ENCODE measurements around the gene MCCC2. TPM values are rescaled to one million over a fixed set of nuclear protein-coding genes. Genes with fewer than 3 reads are reported as not detected.
A peak's percentile ranks its signal among the peaks of the same experiment; 100 is the strongest.
"Not testable (repeated sequence)": the region's sequence is repeated elsewhere in the genome, so short reads cannot be mapped to it uniquely, and the experiment has no call there.

Gene MCCC2
- total RNA-seq, 5 donors from 2014 or later (not counting 1 experiment from before 2014, with no cell fraction given): 27.2 to 32.8 (median 27.5) TPM

DNA sequence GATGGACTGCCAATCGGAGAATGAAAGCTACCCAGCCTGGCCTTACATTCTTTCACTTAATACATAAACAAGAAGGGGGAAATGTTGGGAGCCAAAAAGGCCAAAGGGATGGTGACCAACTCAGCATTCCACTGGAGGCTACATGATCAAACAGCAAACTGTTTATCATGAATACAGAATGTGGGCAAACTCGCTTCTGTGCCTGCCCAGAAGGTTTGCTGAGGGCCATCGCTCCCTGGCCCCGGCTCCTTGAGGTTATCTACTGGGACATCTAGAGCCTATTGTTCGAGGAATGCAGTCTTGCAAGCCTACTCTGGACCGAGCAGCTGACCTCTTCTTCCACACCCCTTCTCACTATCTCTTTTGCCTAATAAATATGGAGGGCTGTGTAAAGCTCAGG lies 9.3 kb upstream of the MCCC2 start:
- WGBS (ENCODE audit: insufficient coverage): 100% methylated on average over 1 of the region's 6 CpGs
- H3K4me1 ChIP-seq (ENCODE audit: control insufficient read depth in 1 of 2, extremely low read depth in 1 of 2, insufficient read depth in 2 of 2, low read length in 2 of 2); H3K9me3 Mint-ChIP-seq; H3K4me3 ChIP-seq (ENCODE audit: control insufficient read depth in 1 of 2, extremely low read depth in 1 of 2, low read length in 1 of 2); POLR2A ChIA-PET; H3K27ac Mint-ChIP-seq; CTCF ChIA-PET; H3K27ac ChIP-seq (ENCODE audit: low read length); H3K27me3 ChIP-seq (replicated peaks in 1 of 2; ENCODE audit: control insufficient read depth in 2 of 2, extremely low read depth in 1 of 2, insufficient read depth in 2 of 2, low read length in 1 of 2); H3K27me3 Mint-ChIP-seq; H3K9me3 ChIP-seq; H3K36me3 ChIP-seq (ENCODE audit: control insufficient read depth in 2 of 2, extremely low read depth in 1 of 2, insufficient read depth in 1 of 2, low read length in 1 of 2); DNase-seq; H3K4me3 Mint-ChIP-seq; H3K4me1 Mint-ChIP-seq; ATAC-seq (replicated peaks in 1 of 4): not testable (repeated sequence)
- peaks cover 31% of the 10 kb centered on the region for H3K36me3 Mint-ChIP-seq

DNA sequence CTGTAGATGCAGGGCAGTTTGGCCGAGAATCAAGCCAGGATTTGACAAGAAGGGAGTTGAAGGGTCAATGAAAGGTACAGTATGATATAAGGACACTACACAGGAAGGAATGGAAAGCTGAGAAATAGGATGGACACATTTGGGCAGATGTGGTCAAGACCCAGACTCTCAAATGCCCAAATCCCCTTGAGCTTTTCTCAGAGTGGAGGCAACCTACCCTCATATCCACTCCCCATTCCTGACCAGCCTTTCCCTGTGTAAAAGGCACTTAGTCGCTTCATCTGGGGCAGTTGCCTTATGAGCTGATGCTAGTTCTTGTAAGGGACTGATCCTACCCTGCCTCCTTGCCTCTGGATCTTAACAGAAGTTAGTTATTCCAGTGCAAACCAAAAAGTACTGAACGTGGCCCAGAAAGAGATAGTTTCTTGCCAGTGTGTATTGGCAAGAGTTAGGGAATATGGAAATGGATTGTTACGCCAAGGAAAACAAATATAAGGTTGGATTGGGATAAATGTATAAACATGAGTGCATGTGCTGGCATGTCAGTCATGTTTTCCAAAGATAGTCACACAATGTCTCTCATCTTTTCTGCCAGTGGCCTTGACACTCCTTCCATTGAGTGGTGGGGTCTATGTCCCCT lies 4.1 kb upstream of the MCCC2 start:
- no peak overlapping the region for H3K4me3 Mint-ChIP-seq
- H3K9me3 Mint-ChIP-seq: no peaks in the 10 kb centered on the region
- H3K4me3 ChIP-seq (ENCODE audit: control insufficient read depth in 1 of 2, extremely low read depth in 1 of 2, low read length in 1 of 2): no peak overlapping the region
- peaks cover 5 to 15% of the 10 kb centered on the region in 2 experiments for H3K4me1 ChIP-seq (ENCODE audit: control insufficient read depth in 1 of 2, extremely low read depth in 1 of 2, insufficient read depth in 2 of 2, low read length in 2 of 2)
- H3K27me3 Mint-ChIP-seq: no peaks in the 10 kb centered on the region
- DNase-seq (no peak), ATAC-seq (replicated peaks in 1 of 4) (no peak)
- ChIA-PET CTCF (no interaction called here), POLR2A (no interaction called here)
- 79% methylated on average over 2 of the region's 4 CpGs for WGBS (ENCODE audit: insufficient coverage)
- peaks cover 9 to 12% (median 12%) of the 10 kb centered on the region in 3 donors for H3K4me1 Mint-ChIP-seq
- H3K27ac Mint-ChIP-seq: no peak overlapping the region
- peaks cover 3% of the 10 kb centered on the region for H3K36me3 Mint-ChIP-seq
- no peaks in the 10 kb centered on the region for H3K36me3 ChIP-seq (ENCODE audit: control insufficient read depth in 2 of 2, extremely low read depth in 1 of 2, insufficient read depth in 1 of 2, low read length in 1 of 2)
- no peaks in the 10 kb centered on the region for H3K27me3 ChIP-seq (replicated peaks in 1 of 2; ENCODE audit: control insufficient read depth in 2 of 2, extremely low read depth in 1 of 2, insufficient read depth in 2 of 2, low read length in 1 of 2)
- H3K9me3 ChIP-seq: no peaks in the 10 kb centered on the region
- no peak overlapping the region for H3K27ac ChIP-seq (ENCODE audit: low read length)

DNA sequence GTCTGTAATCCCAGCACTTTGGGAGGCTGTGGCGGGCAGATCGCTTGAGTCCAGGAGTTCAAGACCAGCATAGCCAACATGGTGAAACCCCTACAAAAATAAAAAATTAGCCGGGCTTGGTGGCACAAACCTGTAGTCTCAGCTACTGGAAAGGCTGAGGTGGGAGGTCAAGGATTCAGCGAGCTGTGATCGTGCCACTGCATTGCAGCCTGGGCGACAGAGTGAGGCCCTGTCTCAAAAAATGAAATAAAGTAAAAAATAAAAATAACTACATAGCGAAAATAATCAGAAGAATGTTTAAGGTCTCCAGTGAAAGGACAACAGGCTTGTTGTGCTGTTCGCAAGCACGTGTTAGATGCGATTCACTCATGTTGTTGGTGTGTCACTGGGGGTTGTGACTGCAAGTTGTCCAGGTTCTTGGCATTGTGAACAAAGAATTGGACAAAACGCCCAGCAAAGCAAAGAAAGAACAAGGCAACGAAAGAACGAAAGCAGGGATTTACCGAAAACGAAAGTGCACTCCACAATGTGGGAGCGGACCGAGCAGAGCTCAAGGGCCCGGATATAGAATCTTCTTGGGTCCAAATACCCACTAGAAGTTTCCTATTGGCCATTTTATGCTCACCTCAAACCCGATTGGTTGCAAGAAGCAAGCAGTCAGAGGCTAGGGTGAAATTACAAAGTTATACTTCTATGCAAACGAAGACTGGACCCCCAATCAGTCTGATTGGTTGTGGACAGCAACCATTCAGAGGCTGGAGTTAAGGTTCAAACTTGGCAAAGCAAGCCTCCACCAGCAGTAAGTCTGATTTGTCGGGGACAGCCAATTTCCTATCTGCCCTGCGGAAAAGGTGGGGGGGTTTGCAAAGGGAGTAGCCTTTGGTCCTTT lies 844 bp upstream of the MCCC2 start:
- no peaks in the 10 kb centered on the region for H3K36me3 ChIP-seq (ENCODE audit: control insufficient read depth in 2 of 2, extremely low read depth in 1 of 2, insufficient read depth in 1 of 2, low read length in 1 of 2)
- 81% methylated on average over 13 of the region's 22 CpGs for WGBS (ENCODE audit: insufficient coverage)
- POLR2A ChIA-PET: interaction anchor here in 1 of 2 donors (0.7 to 1.4 kb wide), 2 partner anchors 11 to 27 kb away, joined by 3 to 4 read pairs; no protein-coding TSS in a partner anchor
- H3K4me1 ChIP-seq (ENCODE audit: control insufficient read depth in 1 of 2, extremely low read depth in 1 of 2, insufficient read depth in 2 of 2, low read length in 2 of 2): peaks cover 10 to 32% of the 10 kb centered on the region in 2 experiments
- H3K36me3 Mint-ChIP-seq: peaks cover 4% of the 10 kb centered on the region
- peaks cover 36 to 42% (median 42%) of the 10 kb centered on the region in 3 donors for H3K4me1 Mint-ChIP-seq
- CTCF ChIA-PET: interaction anchor here (0.5 to 2.7 kb wide), 4 partner anchors 9 to 106 kb away, joined by 3 to 32 read pairs (median 4); no protein-coding TSS in a partner anchor
- H3K9me3 Mint-ChIP-seq: no peaks in the 10 kb centered on the region
- no peaks in the 10 kb centered on the region for H3K9me3 ChIP-seq
- peak overlapping the region; percentile 88 for H3K4me3 ChIP-seq (ENCODE audit: control insufficient read depth in 1 of 2, extremely low read depth in 1 of 2, low read length in 1 of 2)
- peak overlapping the region; percentile 94 for H3K27ac ChIP-seq (ENCODE audit: low read length)
- DNase-seq (peak in 6 of 35 experiments; percentile 1 to 49 (median 8)), ATAC-seq (replicated peaks in 1 of 4) (peak in 1 of 4 experiments; percentile 3)
- H3K4me3 Mint-ChIP-seq: peak overlapping the region; percentile 84 to 96 (median 90)
- H3K27me3 Mint-ChIP-seq: no peaks in the 10 kb centered on the region
- no peaks in the 10 kb centered on the region for H3K27me3 ChIP-seq (replicated peaks in 1 of 2; ENCODE audit: control insufficient read depth in 2 of 2, extremely low read depth in 1 of 2, insufficient read depth in 2 of 2, low read length in 1 of 2)
- H3K27ac Mint-ChIP-seq: peak overlapping the region; percentile 97 to 99

DNA sequence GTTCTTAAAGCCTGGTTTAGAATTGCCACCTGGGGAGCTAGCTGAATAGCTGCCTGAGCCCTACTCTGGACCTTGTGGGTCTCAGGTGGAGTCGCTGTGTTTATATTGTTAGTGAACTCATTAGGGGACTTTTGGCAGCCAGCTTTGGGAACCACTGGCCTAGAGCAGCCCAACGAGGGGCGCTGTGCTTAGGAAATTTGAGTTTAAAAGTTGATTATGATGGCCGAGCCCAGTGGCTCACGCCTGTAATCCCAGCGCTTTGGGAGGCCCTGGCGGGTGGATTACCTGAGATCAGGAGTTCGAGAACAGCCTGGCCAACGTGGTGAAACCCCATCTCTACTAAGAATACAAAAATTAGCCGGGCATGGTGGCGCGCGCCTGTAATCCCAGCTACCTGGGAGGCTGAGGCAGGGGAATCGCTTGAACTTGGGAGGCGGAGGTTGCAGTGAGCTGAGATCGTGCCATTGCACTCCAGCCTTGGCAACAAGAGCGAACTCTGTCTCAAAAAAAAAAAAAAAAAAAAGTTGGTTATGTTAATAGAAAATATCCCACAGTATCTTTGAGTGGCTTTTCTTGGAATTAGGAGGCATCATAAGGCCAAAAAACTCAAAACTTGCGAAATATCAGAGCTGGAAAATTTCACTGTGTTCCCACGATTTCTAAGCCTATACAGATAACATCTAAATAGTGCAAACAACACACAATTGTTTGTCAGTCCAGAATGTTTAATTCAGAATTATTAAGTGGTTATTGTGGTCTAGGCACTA lies 809 bp downstream of the MCCC2 start:
- H3K36me3 ChIP-seq (ENCODE audit: control insufficient read depth in 2 of 2, extremely low read depth in 1 of 2, insufficient read depth in 1 of 2, low read length in 1 of 2): no peaks in the 10 kb centered on the region
- peak overlapping the region; percentile 97 to 99 for H3K27ac Mint-ChIP-seq
- 22% methylated on average over 4 of the region's 19 CpGs for WGBS (ENCODE audit: insufficient coverage)
- no peak for ATAC-seq (replicated peaks in 1 of 4)
- no peaks in the 10 kb centered on the region for H3K9me3 ChIP-seq
- peak in 1 of 35 experiments; percentile 2 for DNase-seq
- H3K27ac ChIP-seq (ENCODE audit: low read length): peak overlapping the region; percentile 94
- no peaks in the 10 kb centered on the region for H3K9me3 Mint-ChIP-seq
- H3K4me3 ChIP-seq (ENCODE audit: control insufficient read depth in 1 of 2, extremely low read depth in 1 of 2, low read length in 1 of 2): peak overlapping the region; percentile 88
- H3K4me1 ChIP-seq (ENCODE audit: control insufficient read depth in 1 of 2, extremely low read depth in 1 of 2, insufficient read depth in 2 of 2, low read length in 2 of 2): peaks cover 10 to 32% of the 10 kb centered on the region in 2 experiments
- peak overlapping the region; percentile 84 to 96 (median 90) for H3K4me3 Mint-ChIP-seq
- H3K27me3 ChIP-seq (replicated peaks in 1 of 2; ENCODE audit: control insufficient read depth in 2 of 2, extremely low read depth in 1 of 2, insufficient read depth in 2 of 2, low read length in 1 of 2): no peaks in the 10 kb centered on the region
- CTCF ChIA-PET: interaction anchor here (0.5 to 2.7 kb wide), 6 partner anchors 8 to 197 kb away, joined by 3 to 32 read pairs (median 4); no protein-coding TSS in a partner anchor
- peaks cover 36 to 45% (median 45%) of the 10 kb centered on the region in 3 donors for H3K4me1 Mint-ChIP-seq
- H3K36me3 Mint-ChIP-seq: peaks cover 9% of the 10 kb centered on the region
- H3K27me3 Mint-ChIP-seq: no peaks in the 10 kb centered on the region
- POLR2A ChIA-PET: interaction anchor here (0.5 to 1.4 kb wide), 2 partner anchors 9 to 70 kb away, joined by 4 to 5 read pairs; no protein-coding TSS in a partner anchor

GRCh38 chr5:71588533-71588885 lies 1.4 kb downstream of the MCCC2 start:
- peak overlapping the region; percentile 1 to 10 for H3K27ac Mint-ChIP-seq
- Histone ChIP-seq H3K9me3 (no peaks in the 10 kb centered on the region), H3K4me1 (ENCODE audit: control insufficient read depth in 1 of 2, extremely low read depth in 1 of 2, insufficient read depth in 2 of 2, low read length in 2 of 2) (peaks cover 10 to 32% of the 10 kb centered on the region in 2 experiments), H3K27me3 (replicated peaks in 1 of 2; ENCODE audit: control insufficient read depth in 2 of 2, extremely low read depth in 1 of 2, insufficient read depth in 2 of 2, low read length in 1 of 2) (no peaks in the 10 kb centered on the region), H3K4me3 (ENCODE audit: control insufficient read depth in 1 of 2, extremely low read depth in 1 of 2, low read length in 1 of 2) (no peak overlapping the region), H3K27ac (ENCODE audit: low read length) (no peak overlapping the region), H3K36me3 (ENCODE audit: control insufficient read depth in 2 of 2, extremely low read depth in 1 of 2, insufficient read depth in 1 of 2, low read length in 1 of 2) (no peaks in the 10 kb centered on the region)
- DNase-seq (no peak), ATAC-seq (replicated peaks in 1 of 4) (no peak)
- ChIA-PET CTCF (interaction anchor here (0.7 to 2.7 kb wide), 2 partner anchors 12 to 197 kb away, joined by 4 to 32 read pairs; no protein-coding TSS in a partner anchor), POLR2A (interaction anchor here in 1 of 2 donors (0.5 kb wide), 1 partner anchor 70 kb away, joined by 5 read pairs; no protein-coding TSS in a partner anchor)
- H3K27me3 Mint-ChIP-seq: no peaks in the 10 kb centered on the region
- H3K36me3 Mint-ChIP-seq: peaks cover 9% of the 10 kb centered on the region
- peaks cover 36 to 45% (median 45%) of the 10 kb centered on the region in 3 donors for H3K4me1 Mint-ChIP-seq
- no peaks in the 10 kb centered on the region for H3K9me3 Mint-ChIP-seq
- peak overlapping the region; percentile 58 to 96 (median 84) for H3K4me3 Mint-ChIP-seq
- 63% methylated on average over 2 of the region's 2 CpGs for whole genome bisulfite sequencing (ENCODE audit: insufficient coverage)

Measured in T-cell (primary cell).